Measurements from ENCODE around the gene PDE2A.

PDE2A gene

GRCh38 chr11:72642884-72643522 lies 31.2 kb downstream of the PDE2A start:
- H3K27me3 ChIP-seq (ENCODE audit: insufficient read depth, low read length, poor library complexity) = no peaks in the 10 kb centered on the region
- no peaks in the 10 kb centered on the region for H3K36me3 ChIP-seq (ENCODE audit: insufficient read depth, low read length)
- no peaks in the 10 kb centered on the region for H3K79me2 ChIP-seq (ENCODE audit: insufficient read depth, low read length)
- H3K4me3 ChIP-seq (ENCODE audit: low read depth in 1 of 2, low read length in 2 of 2) = peak overlapping the region in 1 of 2 experiments; percentile 49; a peak in 2 of 4 replicates
- peak overlapping the region; percentile 65 for H2AFZ ChIP-seq (ENCODE audit: low read depth, low read length)
- no peaks in the 10 kb centered on the region for H3K9me3 ChIP-seq (ENCODE audit: insufficient read depth, low read length, severe bottlenecking)
- no peaks in the 10 kb centered on the region; the same call in none of the 2 replicates for H4K20me1 ChIP-seq (ENCODE audit: insufficient read depth, low read length)
- peaks cover 8% of the 10 kb centered on the region for H3K4me1 ChIP-seq (ENCODE audit: insufficient read depth, low read length)
- no peak overlapping the region for H3K27ac ChIP-seq (ENCODE audit: low read length)
- H3K4me2 ChIP-seq (ENCODE audit: insufficient read depth, low read length) = peak overlapping the region; percentile 76
- no peak for TF ChIP-seq EZH2 (IDR thresholded peaks at IDR 0.05; ENCODE audit: borderline replicate concordance, low read depth, low read length, severe bottlenecking)
- TF ChIP-seq, protein P1, sequence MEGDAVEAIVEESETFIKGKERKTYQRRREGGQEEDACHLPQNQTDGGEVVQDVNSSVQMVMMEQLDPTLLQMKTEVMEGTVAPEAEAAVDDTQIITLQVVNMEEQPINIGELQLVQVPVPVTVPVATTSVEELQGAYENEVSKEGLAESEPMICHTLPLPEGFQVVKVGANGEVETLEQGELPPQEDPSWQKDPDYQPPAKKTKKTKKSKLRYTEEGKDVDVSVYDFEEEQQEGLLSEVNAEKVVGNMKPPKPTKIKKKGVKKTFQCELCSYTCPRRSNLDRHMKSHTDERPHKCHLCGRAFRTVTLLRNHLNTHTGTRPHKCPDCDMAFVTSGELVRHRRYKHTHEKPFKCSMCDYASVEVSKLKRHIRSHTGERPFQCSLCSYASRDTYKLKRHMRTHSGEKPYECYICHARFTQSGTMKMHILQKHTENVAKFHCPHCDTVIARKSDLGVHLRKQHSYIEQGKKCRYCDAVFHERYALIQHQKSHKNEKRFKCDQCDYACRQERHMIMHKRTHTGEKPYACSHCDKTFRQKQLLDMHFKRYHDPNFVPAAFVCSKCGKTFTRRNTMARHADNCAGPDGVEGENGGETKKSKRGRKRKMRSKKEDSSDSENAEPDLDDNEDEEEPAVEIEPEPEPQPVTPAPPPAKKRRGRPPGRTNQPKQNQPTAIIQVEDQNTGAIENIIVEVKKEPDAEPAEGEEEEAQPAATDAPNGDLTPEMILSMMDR (IDR thresholded peaks at IDR 0.05; ENCODE audit: borderline replicate concordance, extremely low read depth, low read length, poor library complexity, severe bottlenecking) = peak; percentile 86
- ATAC-seq (ENCODE audit: insufficient read depth, low read depth) (peak; percentile 86), DNase-seq (peak; percentile 56)
- H3K9ac ChIP-seq (ENCODE audit: low read depth, low read length) = peak overlapping the region; percentile 38; the same call in 1 of the 2 replicates

- TF ChIP-seq, protein P1 (IDR thresholded peaks at IDR 0.05; ENCODE audit: borderline replicate concordance, extremely low read depth, low read length, poor library complexity, severe bottlenecking) = no peak
- no peak for TF ChIP-seq EZH2 (IDR thresholded peaks at IDR 0.05; ENCODE audit: borderline replicate concordance, low read depth, low read length, severe bottlenecking)
- H3K9me3 ChIP-seq (ENCODE audit: insufficient read depth, low read length, severe bottlenecking) = no peaks in the 10 kb centered on the region
- H4K20me1 ChIP-seq (ENCODE audit: insufficient read depth, low read length) = no peaks in the 10 kb centered on the region; the same call in none of the 2 replicates
- DNase-seq (no peak), ATAC-seq (ENCODE audit: insufficient read depth, low read depth) (0 out of 3 replicates have a peak, but pooled peaks have one; percentile 18)
- H3K36me3 ChIP-seq (ENCODE audit: insufficient read depth, low read length) = no peaks in the 10 kb centered on the region
- H3K27me3 ChIP-seq (ENCODE audit: insufficient read depth, low read length, poor library complexity) = no peaks in the 10 kb centered on the region
- H3K79me2 ChIP-seq (ENCODE audit: insufficient read depth, low read length) = no peaks in the 10 kb centered on the region
- H3K4me2 ChIP-seq (ENCODE audit: insufficient read depth, low read length) = peak overlapping the region; percentile 76
- peak overlapping the region; percentile 65; the same call in 1 of the 2 replicates for H2AFZ ChIP-seq (ENCODE audit: low read depth, low read length)
- H3K27ac ChIP-seq (ENCODE audit: low read length) = no peak overlapping the region
- H3K4me3 ChIP-seq (ENCODE audit: low read depth in 1 of 2, low read length in 2 of 2) = 0 out of 4 replicates have a peak overlapping the region, but pooled peaks of 1 of the 2 experiments have one; percentile 49
- peaks cover 8% of the 10 kb centered on the region for H3K4me1 ChIP-seq (ENCODE audit: insufficient read depth, low read length)
- H3K9ac ChIP-seq (ENCODE audit: low read depth, low read length) = peak overlapping the region; percentile 38; the same call in 1 of the 2 replicates
These were observed 32.0 kb downstream of the PDE2A start for GRCh38 chr11:72642043-72642883.

- ATAC-seq (ENCODE audit: insufficient read depth, low read depth) = no peak
- Histone ChIP-seq H3K27me3 (ENCODE audit: insufficient read depth, low read length, poor library complexity) (no peaks in the 10 kb centered on the region), H2AFZ (ENCODE audit: low read depth, low read length) (no peak overlapping the region)
These were observed 32.6 kb downstream of the PDE2A start for GRCh38 chr11:72641522-72642042.

More at GRCh38 chr11:72641522-72642042, 32.6 kb downstream of the PDE2A start:
- Histone ChIP-seq H3K27ac (ENCODE audit: low read length) (no peak overlapping the region), H3K4me2 (ENCODE audit: insufficient read depth, low read length) (no peak overlapping the region), H3K9ac (ENCODE audit: low read depth, low read length) (no peak overlapping the region), H3K9me3 (ENCODE audit: insufficient read depth, low read length, severe bottlenecking) (no peaks in the 10 kb centered on the region), H4K20me1 (ENCODE audit: insufficient read depth, low read length) (no peaks in the 10 kb centered on the region; the same call in none of the 2 replicates), H3K4me1 (ENCODE audit: insufficient read depth, low read length) (peaks cover 8% of the 10 kb centered on the region), H3K4me3 (ENCODE audit: low read depth in 1 of 2, low read length in 2 of 2) (no peak overlapping the region), H3K79me2 (ENCODE audit: insufficient read depth, low read length) (no peaks in the 10 kb centered on the region), H3K36me3 (ENCODE audit: insufficient read depth, low read length) (no peaks in the 10 kb centered on the region)
- TF ChIP-seq, protein P1 (IDR thresholded peaks at IDR 0.05; ENCODE audit: borderline replicate concordance, extremely low read depth, low read length, poor library complexity, severe bottlenecking) = no peak
- TF ChIP-seq EZH2 (IDR thresholded peaks at IDR 0.05; ENCODE audit: borderline replicate concordance, low read depth, low read length, severe bottlenecking) = no peak
- DNase-seq = no peak
